Gastrocnemius medialis (tissue), 4 donors: ENCODE data around the gene EXPH5. TPM values are rescaled to one million over a fixed set of nuclear protein-coding genes. Genes with fewer than 3 reads are reported as not detected.

ENCODE experiments used
- ATAC-seq, 2 donors: fragments of 150-250 bp; one replicate each; pipeline ENCODE4 v1.9.1; 2016
- DNase-seq, 2 donors: peaks; one replicate each; pipeline ENCODE4 v3.0.0-alpha.2; 2019
- H3K27ac ChIP-seq, 4 donors: fragments of 200-600 bp; sonication (generic); 1 replicate in 1 of 4; 2 replicates in 3 of 4; pipeline ENCODE4 v1.5.1; 2016 to 2018; ENCODE audit warnings: mild to moderate bottlenecking in 2 of 4, moderate library complexity in 1 of 4
- H3K27me3 ChIP-seq, 3 donors: fragments of 200-600 bp; sonication (generic) in 2 of 3; 1 replicate in 1 of 3; 2 replicates in 2 of 3; pipeline versions ENCODE4 v1.5.1 to v1.6.0; 2016 to 2019; ENCODE audit warnings: mild to moderate bottlenecking in 1 of 3, moderate library complexity in 1 of 3
- H3K36me3 ChIP-seq, 2 donors: fragments of 200-600 bp; sonication (generic) in 1 of 2; one replicate each; pipeline ENCODE4 v1.5.1; 2017 to 2018
- H3K4me1 ChIP-seq, 2 donors: fragments of 200-600 bp; sonication (generic) in 1 of 2; one replicate each; pipeline ENCODE4 v1.5.1; 2016 to 2017; ENCODE audit warnings: mild to moderate bottlenecking in 2 of 2
- H3K4me3 ChIP-seq, 4 donors: fragments of 200-600 bp; sonication (generic) in 3 of 4; 1 replicate in 1 of 4; 2 replicates in 3 of 4; pipeline ENCODE4 v1.5.1; 2016 to 2019; ENCODE audit warnings: mild to moderate bottlenecking in 2 of 4
- H3K9me3 ChIP-seq, 3 donors: fragments of 200-600 bp; sonication (generic) in 2 of 3; 1 replicate in 1 of 3; 2 replicates in 2 of 3; pipeline ENCODE4 v1.5.1; 2016 to 2019
- POLR2A ChIP-seq, 2 donors: fragments of 450-650 bp; IDR thresholded peaks; one replicate each; pipeline ENCODE4 v1.6.1; 2017; ENCODE audit warnings: antibody characterized with exemption in 2 of 2, mild to moderate bottlenecking in 2 of 2, moderate library complexity in 2 of 2
- in situ Hi-C, 4 donors: fragments of 200-750 bp; cut with MboI; loops; one replicate each; pipeline versions ENCODE4 v1.15.0 to v1.8.0; 2017; ENCODE audit warnings: low sequenced_read_pairs in 4 of 4
- intact Hi-C: fragments of 100-400 bp; cut with DNase I; formaldehyde crosslinking; loops from one replicate; pipeline ENCODE4 v1.15.1; 2023; ENCODE audit warnings: low total_unique reads
- total RNA-seq, 4 donors: library from RNA; depleted of rRNA; stranded (reverse); fragments of >200 nt; gene quantifications; one replicate each; pipeline versions ENCODE4 v1.1.0 to v1.2.3, GENCODE V29; 2016
- TF ChIP-seq, protein P1 (sequence below), 5 experiments: fragments of 450-650 bp in 3 of 5; fragments of 200-600 bp in 2 of 5; sonication (generic) in 2 of 5; IDR thresholded peaks in 4 of 5; conservative IDR thresholded peaks in 1 of 5; 1 replicate in 4 of 5; 2 replicates in 1 of 5; pipeline ENCODE4 v1.5.1; 2016 to 2019; ENCODE audit warnings: antibody characterized with exemption in 5 of 5, mild to moderate bottlenecking in 3 of 5, moderate library complexity in 3 of 5

EXPH5 gene
- total RNA-seq, 4 donors from 2014 or later, result 0.07 to 0.22 (median 0.20) TPM; not detected in 1

GRCh38 chr11:108624196-108624925 is 30.8 kb upstream of the EXPH5 start:
- no peaks in the 10 kb centered on the region for H3K4me1 ChIP-seq
- no peak for ATAC-seq
- DNase-seq, result no peak
- intact Hi-C loops (no loop called here), in situ Hi-C loops (no loop called here)
- H3K4me3 ChIP-seq, result no peak overlapping the region
- no peak overlapping the region for H3K27ac ChIP-seq
- H3K27me3 ChIP-seq, result no peaks in the 10 kb centered on the region
- no peak for TF ChIP-seq POLR2A (IDR thresholded peaks at IDR 0.05)
- TF ChIP-seq, protein P1, sequence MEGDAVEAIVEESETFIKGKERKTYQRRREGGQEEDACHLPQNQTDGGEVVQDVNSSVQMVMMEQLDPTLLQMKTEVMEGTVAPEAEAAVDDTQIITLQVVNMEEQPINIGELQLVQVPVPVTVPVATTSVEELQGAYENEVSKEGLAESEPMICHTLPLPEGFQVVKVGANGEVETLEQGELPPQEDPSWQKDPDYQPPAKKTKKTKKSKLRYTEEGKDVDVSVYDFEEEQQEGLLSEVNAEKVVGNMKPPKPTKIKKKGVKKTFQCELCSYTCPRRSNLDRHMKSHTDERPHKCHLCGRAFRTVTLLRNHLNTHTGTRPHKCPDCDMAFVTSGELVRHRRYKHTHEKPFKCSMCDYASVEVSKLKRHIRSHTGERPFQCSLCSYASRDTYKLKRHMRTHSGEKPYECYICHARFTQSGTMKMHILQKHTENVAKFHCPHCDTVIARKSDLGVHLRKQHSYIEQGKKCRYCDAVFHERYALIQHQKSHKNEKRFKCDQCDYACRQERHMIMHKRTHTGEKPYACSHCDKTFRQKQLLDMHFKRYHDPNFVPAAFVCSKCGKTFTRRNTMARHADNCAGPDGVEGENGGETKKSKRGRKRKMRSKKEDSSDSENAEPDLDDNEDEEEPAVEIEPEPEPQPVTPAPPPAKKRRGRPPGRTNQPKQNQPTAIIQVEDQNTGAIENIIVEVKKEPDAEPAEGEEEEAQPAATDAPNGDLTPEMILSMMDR (IDR thresholded peaks at IDR 0.05 in 4 of 5, conservative IDR thresholded peaks at IDR 0.05 in 1 of 5), result no peak
- no peaks in the 10 kb centered on the region for H3K36me3 ChIP-seq
- no peaks in the 10 kb centered on the region for H3K9me3 ChIP-seq

- TF ChIP-seq, protein P1 (IDR thresholded peaks at IDR 0.05 in 4 of 5, conservative IDR thresholded peaks at IDR 0.05 in 1 of 5), result no peak
- no peak for TF ChIP-seq POLR2A (IDR thresholded peaks at IDR 0.05)
- no peak for DNase-seq
- in situ Hi-C loops, result no loop called here
Observed at GRCh38 chr11:108622341-108622740, 28.8 kb upstream of the EXPH5 start.

DNA sequence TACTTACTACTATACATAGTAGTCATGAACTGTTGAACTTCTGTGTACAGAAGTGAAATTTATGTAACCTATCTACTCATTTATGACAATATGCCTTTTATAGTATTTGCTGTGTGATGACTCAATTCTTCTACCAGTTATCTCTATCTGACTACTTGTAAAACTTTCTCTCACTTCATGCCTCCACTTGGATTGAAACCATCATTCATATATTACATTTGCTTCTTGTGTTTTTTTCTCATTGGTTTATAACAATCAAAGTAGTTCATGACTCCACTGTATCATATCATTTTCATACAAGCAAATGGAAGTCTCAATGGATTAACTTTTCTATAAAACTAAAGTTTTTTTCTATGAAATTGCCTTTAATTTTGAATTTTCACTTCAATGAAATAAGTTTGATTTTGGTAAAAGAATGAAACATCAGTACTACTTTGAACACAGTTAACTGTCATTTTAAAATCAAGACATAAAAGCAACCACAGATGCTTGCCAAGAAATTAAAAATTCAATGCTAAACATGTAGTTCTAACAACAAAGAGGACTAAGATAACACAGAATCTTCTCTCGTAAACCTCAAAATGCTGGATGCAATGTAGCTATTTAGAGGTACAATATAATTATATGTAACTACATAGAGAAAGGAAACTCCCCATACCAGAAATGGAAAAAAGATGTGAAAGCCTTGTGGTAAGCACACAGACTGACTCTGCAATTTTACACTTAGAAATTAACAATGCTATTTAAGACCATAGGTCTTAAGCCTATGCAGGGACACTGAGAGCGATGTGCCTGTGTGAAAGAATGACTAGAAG is 27.6 kb upstream of the EXPH5 start:
- Histone ChIP-seq H3K36me3 (no peaks in the 10 kb centered on the region), H3K27ac (no peak overlapping the region), H3K4me3 (no peak overlapping the region), H3K4me1 (no peaks in the 10 kb centered on the region), H3K9me3 (no peaks in the 10 kb centered on the region), H3K27me3 (no peaks in the 10 kb centered on the region)
- in situ Hi-C loops (no loop called here), intact Hi-C loops (no loop called here)
- ATAC-seq (no peak), DNase-seq (no peak)
- no peak for TF ChIP-seq POLR2A (IDR thresholded peaks at IDR 0.05)
- TF ChIP-seq, protein P1 (IDR thresholded peaks at IDR 0.05 in 4 of 5, conservative IDR thresholded peaks at IDR 0.05 in 1 of 5), result no peak

More at GRCh38 chr11:108622341-108622740, 28.8 kb upstream of the EXPH5 start:
- Histone ChIP-seq H3K27me3 (no peaks in the 10 kb centered on the region), H3K27ac (no peak overlapping the region), H3K4me3 (no peak overlapping the region), H3K36me3 (no peaks in the 10 kb centered on the region), H3K9me3 (no peaks in the 10 kb centered on the region), H3K4me1 (no peaks in the 10 kb centered on the region)
- intact Hi-C loops, result no loop called here
- ATAC-seq, result no peak

- TF ChIP-seq POLR2A (IDR thresholded peaks at IDR 0.05), result no peak
- TF ChIP-seq, protein P1 (IDR thresholded peaks at IDR 0.05 in 4 of 5, conservative IDR thresholded peaks at IDR 0.05 in 1 of 5), result no peak
- H3K27ac ChIP-seq, result no peak overlapping the region
- in situ Hi-C loops, result no loop called here
- H3K9me3 ChIP-seq, result no peaks in the 10 kb centered on the region
- H3K4me1 ChIP-seq, result no peaks in the 10 kb centered on the region
- H3K4me3 ChIP-seq, result no peak overlapping the region
- intact Hi-C loops, result no loop called here
- ATAC-seq (no peak), DNase-seq (no peak)
- no peaks in the 10 kb centered on the region for H3K27me3 ChIP-seq
- H3K36me3 ChIP-seq, result no peaks in the 10 kb centered on the region
Observed at GRCh38 chr11:108618529-108618928, 25.0 kb upstream of the EXPH5 start.
